ENCODE measurements around the gene NLGN4Y. TPM values are rescaled to one million over a fixed set of nuclear protein-coding genes. Genes with fewer than 3 reads are reported as not detected.

The NLGN4Y gene
- total and polyA plus RNA-seq, 2 of the 4 experiments (the other 2 are of a cell fraction): not detected

GRCh38 chrY:14618513-14618912 is 94.2 kb downstream of the NLGN4Y start:
- BruUV-seq (replicated peaks): no TSS peak
- Histone ChIP-seq H4K20me1 (ENCODE audit: insufficient read depth, low read length) (no peaks in the 10 kb centered on the region), H3K9me1 (ENCODE audit: insufficient read depth, low read length) (no peaks in the 10 kb centered on the region), H3K4me1 (ENCODE audit: control insufficient read depth, insufficient read depth, low read length) (no peaks in the 10 kb centered on the region), H3K23ac (ENCODE audit: low read depth, low read length) (no peak overlapping the region), H2AK5ac (ENCODE audit: low read depth, low read length) (no peak overlapping the region), H2BK15ac (ENCODE audit: low read depth, low read length) (no peak overlapping the region), H2BK120ac (ENCODE audit: low read depth, low read length) (no peak overlapping the region), H3K9me3 (ENCODE audit: control insufficient read depth, insufficient read depth, low read length) (no peaks in the 10 kb centered on the region), H3K27ac (ENCODE audit: insufficient read depth, low read length) (no peak overlapping the region), H4K91ac (ENCODE audit: insufficient read depth, low read depth, low read length) (no peak overlapping the region), H3K18ac (ENCODE audit: low read depth, low read length) (no peak overlapping the region), H4K5ac (ENCODE audit: low read depth, low read length) (no peak overlapping the region), H3K4ac (ENCODE audit: low read depth, low read length) (no peak overlapping the region), H2BK20ac (ENCODE audit: low read depth, low read length) (no peak overlapping the region), H3K4me2 (ENCODE audit: low read depth, low read length) (no peak overlapping the region), H3K14ac (replicated peaks; ENCODE audit: low read depth, low read length) (no peak overlapping the region), H3K9ac (ENCODE audit: low read depth, low read length) (no peak overlapping the region), H2BK5ac (ENCODE audit: low read depth, low read length, poor library complexity, severe bottlenecking) (no peak overlapping the region), H3K4me3 (ENCODE audit: insufficient read depth, low read depth, low read length) (no peak overlapping the region), H4K8ac (ENCODE audit: low read depth in 2 of 2, low read length in 2 of 2) (no peak overlapping the region), H2AK9ac (replicated peaks; ENCODE audit: low read depth, low read length, poor library complexity) (no peak overlapping the region), H3K36me3 (ENCODE audit: control insufficient read depth, insufficient read depth, low read length) (no peaks in the 10 kb centered on the region), H3K79me1 (ENCODE audit: low read depth in 1 of 2, low read length in 2 of 2) (no peaks in the 10 kb centered on the region), H2AFZ (replicated peaks; ENCODE audit: low read length, poor library complexity) (no peak overlapping the region), H3K27me3 (ENCODE audit: control insufficient read depth, insufficient read depth, low read length) (no peaks in the 10 kb centered on the region), H3K56ac (ENCODE audit: extremely low read depth, insufficient read depth, low read length) (no peak overlapping the region)
- in situ Hi-C loops (cut with MboI; ENCODE audit: low sequenced_read_pairs): no loop called here
- CTCF ChIA-PET: no interaction called here
- no CpG with 5 or more reads among the region's 2 CpGs for WGBS, 2 experiments (ENCODE audit: extremely low coverage in 2 of 2, insufficient read length in 1 of 2)
- DNase-seq (no peak), ATAC-seq (ENCODE audit: low read depth) (no peak)
- TF ChIP-seq RFX5 (IDR thresholded peaks at IDR 0.05; ENCODE audit: low read depth, low read length) (no peak), FOS (IDR thresholded peaks at IDR 0.05; ENCODE audit: low read depth, low read length) (no peak), ELK1 (IDR thresholded peaks at IDR 0.05; ENCODE audit: borderline replicate concordance, low read depth, low read length) (no peak), CTCF (conservative IDR thresholded peaks at IDR 0.05; ENCODE audit: low read depth, low read length) (no peak), BHLHE40 (IDR thresholded peaks at IDR 0.05; ENCODE audit: low read depth, low read length) (no peak), NFE2L2 (IDR thresholded peaks at IDR 0.05; ENCODE audit: low read depth, low read length) (no peak), CEBPB (IDR thresholded peaks at IDR 0.05; ENCODE audit: low read depth, low read length) (no peak), MAZ (IDR thresholded peaks at IDR 0.05; ENCODE audit: borderline replicate concordance, low read depth, low read length) (no peak)
- POLR2A ChIA-PET (ENCODE audit: unreplicated experiment): no interaction called here
- intact Hi-C loops (cut with micrococcal nuclease): no loop called here
- dilution Hi-C loops (cut with HindIII; ENCODE audit: low sequenced_read_pairs, unreplicated experiment): no loop called here

Data from IMR-90 (cell line).